KOPT-K1 (cell line): ENCODE measurements around the gene PHGDH.
A peak's percentile ranks its signal among the peaks of the same experiment; 100 is the strongest.

Experiments used
- H3K27ac ChIP-seq: fragments of 200-600 bp; sonication (generic); 2 replicates; pipeline ENCODE4 v1.5.1; 2016; ENCODE audit warnings: antibody characterized with exemption, mild to moderate bottlenecking, low read depth, low read length; ENCODE audit not compliant: poor library complexity, severe bottlenecking
- H3K36me3 ChIP-seq: fragments of 200-600 bp; sonication (generic); 2 replicates; pipeline ENCODE4 v1.5.1; 2017; ENCODE audit warnings: antibody characterized with exemption, mild to moderate bottlenecking, low read length, moderate library complexity; ENCODE audit not compliant: insufficient read depth
- H3K9me3 ChIP-seq: fragments of 200-600 bp; sonication (generic); 2 replicates; pipeline ENCODE4 v1.5.1; 2017; ENCODE audit warnings: antibody characterized with exemption, low read length, mild to moderate bottlenecking; ENCODE audit not compliant: insufficient read depth, poor library complexity, severe bottlenecking

Gene PHGDH

DNA sequence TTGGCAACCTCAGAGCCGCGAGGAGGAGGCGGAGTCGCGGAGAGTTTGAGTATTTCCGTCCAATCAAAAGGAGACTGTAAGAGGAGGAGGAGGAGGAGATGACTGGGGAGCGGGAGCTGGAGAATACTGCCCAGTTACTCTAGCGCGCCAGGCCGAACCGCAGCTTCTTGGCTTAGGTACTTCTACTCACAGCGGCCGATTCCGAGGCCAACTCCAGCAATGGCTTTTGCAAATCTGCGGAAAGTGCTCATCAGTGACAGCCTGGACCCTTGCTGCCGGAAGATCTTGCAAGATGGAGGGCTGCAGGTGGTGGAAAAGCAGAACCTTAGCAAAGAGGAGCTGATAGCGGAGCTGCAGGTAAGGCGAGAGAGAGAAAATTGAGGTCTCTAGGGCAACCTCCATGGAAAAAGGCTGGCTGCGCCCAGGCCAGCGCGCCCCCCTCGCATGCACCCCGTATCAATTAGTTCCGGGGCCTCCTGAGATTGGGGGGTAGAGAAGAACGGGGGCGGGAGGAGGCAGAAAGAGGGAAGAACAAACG lies at the start of gene PHGDH:
Gene PHGDH (plus strand): TSS at position 131 of the 538 bp plus-strand sequence. CDS start 89 bp downstream, at position 220.
- peaks cover 8% of the 10 kb centered on the region; the same call in 1 of the 2 replicates for H3K36me3 ChIP-seq
- peak within 1 kb of the TSS; percentile 85 for H3K27ac ChIP-seq
- H3K9me3 ChIP-seq = no peaks in the 10 kb centered on the region

- Histone ChIP-seq H3K9me3 (no peaks in the 10 kb centered on the region), H3K36me3 (no peaks in the 10 kb centered on the region), H3K27ac (no peak overlapping the region)
These were observed 49.7 kb upstream of the PHGDH start for GRCh38 chr1:119662034-119662437.

GRCh38 chr1:119664067-119664466 lies 47.7 kb upstream of the PHGDH start:
- Histone ChIP-seq H3K36me3 (no peaks in the 10 kb centered on the region), H3K9me3 (no peaks in the 10 kb centered on the region), H3K27ac (no peak overlapping the region)

GRCh38 chr1:119667173-119667572 lies 44.6 kb upstream of the PHGDH start:
- H3K27ac ChIP-seq = no peak overlapping the region

DNA sequence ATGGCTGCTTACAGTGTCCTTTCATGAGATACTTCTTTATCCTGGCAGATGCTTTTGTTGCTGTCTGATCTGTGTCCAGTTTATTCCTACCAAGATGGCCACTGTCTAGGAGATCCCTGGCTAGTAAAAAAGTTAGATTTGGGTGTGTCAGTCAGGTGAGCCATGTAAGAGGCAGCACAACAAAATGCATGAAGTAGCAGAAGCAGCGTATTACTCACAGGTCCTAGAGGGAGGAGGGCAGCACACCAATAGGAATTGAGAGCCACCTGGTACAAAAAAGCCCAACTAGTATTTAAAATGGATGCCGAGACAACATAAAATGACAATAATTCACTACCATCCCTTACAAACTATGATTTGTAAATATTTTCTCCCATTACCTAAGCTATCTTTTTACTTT lies 40.8 kb upstream of the PHGDH start:
- Histone ChIP-seq H3K27ac (no peak overlapping the region), H3K9me3 (no peaks in the 10 kb centered on the region), H3K36me3 (no peaks in the 10 kb centered on the region)

More at GRCh38 chr1:119667173-119667572, 44.6 kb upstream of the PHGDH start:
- Histone ChIP-seq H3K36me3 (no peaks in the 10 kb centered on the region), H3K9me3 (no peaks in the 10 kb centered on the region)

DNA sequence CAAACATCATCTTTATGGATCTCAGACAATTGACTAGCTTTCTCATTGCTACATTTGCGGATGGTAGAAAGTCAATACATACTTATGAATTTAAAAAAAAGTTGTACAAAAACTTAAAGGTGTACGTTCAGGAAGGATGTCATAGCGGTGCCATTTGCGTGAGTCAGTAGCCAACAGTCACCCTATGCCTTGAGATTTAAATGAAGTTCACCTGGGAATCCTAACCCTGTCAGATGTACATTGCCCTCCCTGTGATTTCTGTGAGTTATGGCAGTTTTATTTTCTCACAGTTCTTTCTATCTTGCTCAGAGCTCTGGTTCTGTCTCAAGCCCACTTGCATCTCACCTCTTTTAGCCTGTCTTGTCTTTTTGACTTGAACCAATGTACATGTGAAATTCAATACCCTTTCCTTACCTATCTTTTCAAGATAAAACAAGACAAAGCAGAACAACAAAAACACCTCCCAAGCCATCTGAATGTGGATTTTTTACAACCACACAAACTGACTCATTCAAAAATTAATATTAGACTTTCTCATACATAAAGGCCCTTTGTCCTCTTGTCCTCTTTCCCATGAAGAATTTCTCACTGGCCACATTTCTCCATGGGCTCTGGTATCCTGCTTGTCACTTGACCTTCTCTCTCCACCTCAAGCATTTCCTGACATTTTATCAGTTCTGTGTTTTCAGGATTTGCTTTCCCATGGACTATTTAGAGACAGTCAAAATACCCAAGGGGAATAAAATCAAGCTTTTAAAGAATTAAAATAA lies 38.4 kb upstream of the PHGDH start:
- H3K27ac ChIP-seq = no peak overlapping the region
- no peaks in the 10 kb centered on the region for H3K9me3 ChIP-seq
- H3K36me3 ChIP-seq = no peaks in the 10 kb centered on the region

- Histone ChIP-seq H3K9me3 (no peaks in the 10 kb centered on the region), H3K27ac (no peak overlapping the region)
These were observed 37.6 kb upstream of the PHGDH start for GRCh38 chr1:119674111-119674526.

DNA sequence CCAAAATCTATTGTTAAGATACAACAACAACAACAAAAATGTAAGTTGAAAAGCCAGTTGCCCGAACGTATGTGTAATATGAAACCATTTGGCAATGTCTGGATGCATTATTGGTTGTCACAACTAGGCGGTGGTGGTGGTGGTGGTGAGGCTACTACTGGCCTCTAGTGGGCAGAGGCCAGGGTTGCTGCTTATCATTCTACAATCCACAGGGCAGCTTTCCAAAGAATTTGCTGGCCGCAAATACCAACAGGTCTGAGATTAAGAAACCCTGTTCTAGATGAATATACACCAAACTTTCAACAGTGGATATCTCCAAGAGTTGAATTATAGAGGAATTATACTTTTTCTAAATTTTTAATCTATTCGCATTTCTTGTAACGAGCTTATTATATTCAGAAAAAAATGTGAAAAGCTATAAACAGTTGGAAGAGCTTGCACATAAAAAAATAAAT lies 36.9 kb upstream of the PHGDH start:
- H3K36me3 ChIP-seq = no peaks in the 10 kb centered on the region
- no peak overlapping the region for H3K27ac ChIP-seq
- H3K9me3 ChIP-seq = no peaks in the 10 kb centered on the region

More at GRCh38 chr1:119674111-119674526, 37.6 kb upstream of the PHGDH start:
- H3K36me3 ChIP-seq = no peaks in the 10 kb centered on the region

DNA sequence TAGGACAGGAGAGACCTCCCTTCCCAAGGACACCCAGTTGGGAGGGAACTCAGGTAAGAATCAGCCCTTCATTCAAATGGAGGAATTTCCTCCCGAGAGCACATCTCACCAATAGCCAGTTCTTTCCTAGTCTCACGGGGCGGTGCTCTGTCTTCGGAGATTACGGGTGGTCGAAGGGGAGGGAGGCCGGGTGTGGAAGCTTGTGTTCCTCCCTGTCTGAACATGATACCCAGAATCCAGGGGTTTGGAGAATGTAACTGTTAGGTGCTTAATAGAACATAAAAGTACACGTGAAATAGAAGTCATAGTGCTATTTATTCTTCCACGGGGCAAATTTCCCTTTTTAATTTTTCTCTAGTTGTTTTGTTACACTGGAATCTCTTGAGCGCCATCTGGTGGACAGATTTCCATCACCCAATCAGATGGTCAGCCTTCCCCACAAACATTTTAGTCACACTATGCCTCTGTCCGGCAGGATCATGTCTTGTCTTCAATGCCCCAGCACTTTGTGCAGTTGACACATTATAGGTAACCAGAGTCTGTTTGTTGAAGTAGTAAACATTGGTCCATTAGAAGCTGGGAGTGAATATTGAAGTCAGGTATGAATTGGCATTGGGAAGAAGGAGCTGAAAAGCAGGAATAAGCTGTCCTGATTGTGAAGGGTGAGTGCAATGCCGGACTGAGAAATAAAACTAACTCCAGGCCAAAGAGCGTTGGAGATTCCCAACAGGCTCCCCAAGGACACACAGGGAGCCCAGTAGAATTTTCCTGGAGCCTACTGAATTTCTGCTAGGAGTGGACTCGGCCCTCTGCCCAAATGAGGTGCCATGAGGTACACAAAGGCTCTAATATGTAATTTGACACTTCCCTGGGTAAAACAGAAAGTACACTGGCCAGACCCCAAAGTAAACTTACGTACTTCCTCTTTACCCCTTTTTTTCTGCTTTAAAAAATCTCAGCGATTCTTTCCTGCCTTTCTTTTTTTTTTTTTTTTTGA lies 36.1 kb upstream of the PHGDH start:
- Histone ChIP-seq H3K27ac (no peak overlapping the region), H3K9me3 (no peaks in the 10 kb centered on the region), H3K36me3 (no peaks in the 10 kb centered on the region)

- no peaks in the 10 kb centered on the region for H3K36me3 ChIP-seq
- no peak overlapping the region for H3K27ac ChIP-seq
- H3K9me3 ChIP-seq = no peaks in the 10 kb centered on the region
These were observed 35.0 kb upstream of the PHGDH start for GRCh38 chr1:119676571-119677206.

- H3K36me3 ChIP-seq = no peaks in the 10 kb centered on the region
- no peaks in the 10 kb centered on the region for H3K9me3 ChIP-seq
- no peak overlapping the region for H3K27ac ChIP-seq
These were observed 32.5 kb upstream of the PHGDH start for GRCh38 chr1:119679223-119679622.

- H3K9me3 ChIP-seq = no peaks in the 10 kb centered on the region
- no peaks in the 10 kb centered on the region for H3K36me3 ChIP-seq
- no peak overlapping the region for H3K27ac ChIP-seq
These were observed 31.5 kb upstream of the PHGDH start for GRCh38 chr1:119680193-119680592.

DNA sequence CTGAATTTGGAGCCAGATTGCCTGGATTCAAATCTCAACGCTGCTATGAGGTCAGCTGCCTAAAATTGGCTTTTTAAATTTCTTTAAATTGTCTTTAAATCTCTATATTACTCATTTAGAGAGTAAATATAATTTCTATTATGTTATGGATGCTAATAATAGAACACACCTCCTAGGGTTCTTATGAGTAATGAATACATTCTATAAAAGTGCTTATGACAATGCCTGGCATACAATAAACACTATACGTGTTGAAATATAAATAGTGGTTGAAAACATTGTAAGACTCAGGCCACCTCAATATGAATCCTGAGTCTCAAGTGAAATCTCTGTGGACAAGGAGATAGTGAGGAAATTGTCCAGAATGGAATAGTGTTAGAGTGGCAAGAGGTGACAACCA lies 31.0 kb upstream of the PHGDH start:
- H3K9me3 ChIP-seq = no peaks in the 10 kb centered on the region
- no peak overlapping the region for H3K27ac ChIP-seq
- H3K36me3 ChIP-seq = no peaks in the 10 kb centered on the region

GRCh38 chr1:119681560-119681959 lies 30.2 kb upstream of the PHGDH start:
- Histone ChIP-seq H3K36me3 (no peaks in the 10 kb centered on the region), H3K27ac (no peak overlapping the region), H3K9me3 (no peaks in the 10 kb centered on the region)
